Loucy (cell line): ENCODE data around the gene GNB1L.

Experiments used
- CTCF ChIP-seq: fragments of 200-600 bp; sonication (generic); conservative IDR thresholded peaks from 2 replicates; pipeline ENCODE4 v1.5.1; 2014; ENCODE audit warnings: mild to moderate bottlenecking, antibody characterized with exemption, low read length
- EZH2phosphoT487 ChIP-seq: fragments of 200-600 bp; IDR thresholded peaks from 2 replicates; pipeline ENCODE4 v1.6.1; 2018; ENCODE audit warnings: antibody characterized with exemption, mild to moderate bottlenecking, moderate library complexity, borderline replicate concordance

- TF ChIP-seq CTCF: no peak
- TF ChIP-seq EZH2phosphoT487: no peak
Measured at GRCh38 chr22:19895160-19895849, 40.6 kb upstream of the GNB1L start.
